Ovary (tissue), 9 donors: Measurements from ENCODE around the gene TTLL12. TPM values are rescaled to one million over a fixed set of nuclear protein-coding genes. Genes with fewer than 3 reads are reported as not detected.

Experiments
- DNase-seq, 5 donors: peaks; one replicate each; pipeline ENCODE4 v3.0.0-alpha.2; 2019 to 2020
- H3K27ac ChIP-seq, 2 donors: fragments of 200-600 bp; one replicate each; pipeline versions ENCODE4 v1.5.1 to v1.8.0; 2019 to 2022
- H3K27me3 ChIP-seq: fragments of 200-600 bp; one replicate; pipeline ENCODE4 v1.8.0; 2022
- H3K36me3 ChIP-seq: fragments of 200-600 bp; sonication (generic); one replicate; pipeline ENCODE4 v1.5.1; 2019
- H3K4me1 ChIP-seq: one replicate; pipeline ENCODE4 v1.8.1; 2013; ENCODE audit warnings: mild to moderate bottlenecking, moderate library complexity; ENCODE audit not compliant: insufficient read depth
- H3K4me3 ChIP-seq: fragments of 200-600 bp; sonication (generic); one replicate; pipeline ENCODE4 v1.5.1; 2017
- H3K9me3 ChIP-seq, 2 donors: fragments of 200-600 bp in 1 of 2; sonication (generic) in 1 of 2; one replicate each; pipeline versions ENCODE4 v1.5.1 to v1.8.1; 2013 to 2019; ENCODE audit warnings: mild to moderate bottlenecking in 1 of 2, moderate library complexity in 1 of 2
- EP300 ChIP-seq: sonication (generic); formaldehyde crosslinking; IDR thresholded peaks from one replicate; pipeline ENCODE4 v1.6.1; 2017; ENCODE audit warnings: antibody characterized with exemption
- POLR2A ChIP-seq: fragments of 450-650 bp; IDR thresholded peaks from one replicate; pipeline ENCODE4 v1.6.1; 2017; ENCODE audit warnings: antibody characterized with exemption, mild to moderate bottlenecking, moderate library complexity
- WGBS, 3 donors: extraction: QIAGEN DNeasy Blood & Tissue Kit in 1 of 3; methylation state at CpG; one replicate each; pipeline versions ENCODE4 v1.1.5 to v1.1.7; 2013 to 2017; 5-methylcytosine and 5-hydroxymethylcytosine counted together
- intact Hi-C, 4 donors: fragments of 100-400 bp; cut with DNase I; formaldehyde crosslinking; loops; one replicate each; pipeline versions ENCODE4 v1.11.0 to v1.15.1; 2022 to 2023
- polyA plus RNA-seq, 2 donors: library from polyadenylated mRNA; stranded (reverse); fragments of 200-250 nt in 1 of 2; fragments of 350-450 nt in 1 of 2; fragmentation: Illumina TruSeq in 1 of 2; extraction: RNeasy Lipid Tissue Mini Kit (QIAGEN cat#74804) in 1 of 2; gene quantifications; one replicate each; pipeline ENCODE4 v1.2.3, GENCODE V29; 2013 to 2014
- total RNA-seq, 7 donors: library from RNA; depleted of rRNA in 2 of 7; stranded (reverse); fragments of >200 nt in 2 of 7; fragmentation: NEBNext Ultra II Directional in 3 of 7; extraction: Animal tissue kit (Norgen Biotek cat#: 25700) in 3 of 7; gene quantifications; one replicate each; pipeline versions ENCODE4 v1.1.0 to v1.2.4, GENCODE V29; 2016 to 2023
- TF ChIP-seq, protein P1 (sequence below), 3 donors: fragments of 450-650 bp in 2 of 3; fragments of 200-600 bp in 1 of 3; IDR thresholded peaks; one replicate each; pipeline versions ENCODE4 v1.5.1 to v1.8.0; 2016 to 2022; ENCODE audit warnings: antibody characterized with exemption in 3 of 3, mild to moderate bottlenecking in 1 of 3
- donor health status: DM: no; HTN: no; CAD: no; lungs with moderate emphysema.
- donor health status: DM: no; HTN: no; CAD: no.
- donor health status: Bipolar disorder and iron deficiency.
- donor health status: DM: yes; HTN: yes; CAD: no.
- donor health status: DM: no; HTN: no; CAD: no.
- donor health status: DM: yes; HTN: yes; CAD: no.

The TTLL12 gene
- total and polyA plus RNA-seq, 9 donors, result 5.8 to 68.4 (median 41.1) TPM

DNA sequence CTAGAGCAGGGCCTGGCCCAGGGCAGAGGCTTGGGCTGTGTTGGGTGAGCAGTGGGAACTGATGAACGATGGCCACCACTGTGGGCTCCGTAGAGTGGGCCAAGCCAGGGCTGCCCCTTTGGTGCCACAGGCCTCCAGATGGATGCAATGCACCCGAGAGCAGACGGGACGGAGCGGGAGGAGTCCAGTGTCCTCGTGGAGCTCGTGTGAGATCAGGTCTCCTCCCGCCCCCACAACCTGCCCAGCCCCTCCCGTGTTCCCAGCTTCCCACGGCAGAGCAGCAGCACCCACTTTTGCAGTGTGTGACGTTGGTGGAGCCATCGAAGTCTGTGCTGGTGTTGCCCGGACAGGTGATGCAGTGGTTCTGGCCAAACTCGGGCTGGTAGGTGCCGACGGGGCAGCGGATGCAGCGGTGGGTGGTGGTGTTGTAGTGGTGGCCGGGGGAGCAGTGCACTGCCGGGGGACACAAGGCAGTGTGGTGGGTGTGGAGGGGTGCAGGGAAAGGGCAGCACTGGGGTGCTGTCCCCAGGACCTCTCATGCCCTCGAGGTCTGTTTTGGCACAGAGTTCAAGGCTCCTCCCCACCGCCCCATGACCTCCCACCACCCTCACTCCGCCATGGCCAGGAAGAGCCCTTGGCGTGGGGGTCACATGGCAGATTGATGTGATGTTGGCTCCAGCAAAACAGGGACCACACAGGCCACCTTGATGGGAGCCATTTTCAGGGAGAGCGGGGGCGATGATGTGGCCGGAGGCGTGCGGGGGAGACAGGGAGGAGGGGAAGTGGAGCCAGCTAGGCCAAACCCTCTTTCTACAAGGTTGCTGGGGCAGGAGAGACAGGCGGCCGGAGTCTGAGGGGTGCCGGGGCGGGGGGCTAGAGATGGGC, 23.9 kb upstream of the TTLL12 start:
- Histone ChIP-seq H3K4me3 (no peak overlapping the region), H3K9me3 (no peaks in the 10 kb centered on the region), H3K27me3 (no peaks in the 10 kb centered on the region), H3K36me3 (no peaks in the 10 kb centered on the region), H3K4me1 (no peaks in the 10 kb centered on the region), H3K27ac (no peak overlapping the region)
- DNase-seq, result peak in 1 of 5 donors; percentile 20
- TF ChIP-seq POLR2A, result no peak
- TF ChIP-seq, protein P1, sequence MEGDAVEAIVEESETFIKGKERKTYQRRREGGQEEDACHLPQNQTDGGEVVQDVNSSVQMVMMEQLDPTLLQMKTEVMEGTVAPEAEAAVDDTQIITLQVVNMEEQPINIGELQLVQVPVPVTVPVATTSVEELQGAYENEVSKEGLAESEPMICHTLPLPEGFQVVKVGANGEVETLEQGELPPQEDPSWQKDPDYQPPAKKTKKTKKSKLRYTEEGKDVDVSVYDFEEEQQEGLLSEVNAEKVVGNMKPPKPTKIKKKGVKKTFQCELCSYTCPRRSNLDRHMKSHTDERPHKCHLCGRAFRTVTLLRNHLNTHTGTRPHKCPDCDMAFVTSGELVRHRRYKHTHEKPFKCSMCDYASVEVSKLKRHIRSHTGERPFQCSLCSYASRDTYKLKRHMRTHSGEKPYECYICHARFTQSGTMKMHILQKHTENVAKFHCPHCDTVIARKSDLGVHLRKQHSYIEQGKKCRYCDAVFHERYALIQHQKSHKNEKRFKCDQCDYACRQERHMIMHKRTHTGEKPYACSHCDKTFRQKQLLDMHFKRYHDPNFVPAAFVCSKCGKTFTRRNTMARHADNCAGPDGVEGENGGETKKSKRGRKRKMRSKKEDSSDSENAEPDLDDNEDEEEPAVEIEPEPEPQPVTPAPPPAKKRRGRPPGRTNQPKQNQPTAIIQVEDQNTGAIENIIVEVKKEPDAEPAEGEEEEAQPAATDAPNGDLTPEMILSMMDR (IDR thresholded peaks at IDR 0.05), result no peak
- TF ChIP-seq EP300, result no peak
- WGBS, 3 donors, result 83 to 88% (median 85%) methylated on average over 30 to 34 of the region's 34 CpGs
- intact Hi-C loops, result no loop called here

GRCh38 chr22:43209971-43210370, 23.0 kb upstream of the TTLL12 start:
- 84 to 87% (median 86%) methylated on average over 22 of the region's 22 CpGs for WGBS, 3 donors
- no peaks in the 10 kb centered on the region for H3K4me1 ChIP-seq
- TF ChIP-seq EP300 (no peak), POLR2A (no peak)
- TF ChIP-seq, protein P1 (IDR thresholded peaks at IDR 0.05), result no peak
- no peak overlapping the region for H3K27ac ChIP-seq
- intact Hi-C loops, result no loop called here
- H3K9me3 ChIP-seq, result no peaks in the 10 kb centered on the region
- no peak overlapping the region for H3K4me3 ChIP-seq
- H3K36me3 ChIP-seq, result no peaks in the 10 kb centered on the region
- H3K27me3 ChIP-seq, result no peaks in the 10 kb centered on the region
- peak in 1 of 5 donors; percentile 28 for DNase-seq

DNA sequence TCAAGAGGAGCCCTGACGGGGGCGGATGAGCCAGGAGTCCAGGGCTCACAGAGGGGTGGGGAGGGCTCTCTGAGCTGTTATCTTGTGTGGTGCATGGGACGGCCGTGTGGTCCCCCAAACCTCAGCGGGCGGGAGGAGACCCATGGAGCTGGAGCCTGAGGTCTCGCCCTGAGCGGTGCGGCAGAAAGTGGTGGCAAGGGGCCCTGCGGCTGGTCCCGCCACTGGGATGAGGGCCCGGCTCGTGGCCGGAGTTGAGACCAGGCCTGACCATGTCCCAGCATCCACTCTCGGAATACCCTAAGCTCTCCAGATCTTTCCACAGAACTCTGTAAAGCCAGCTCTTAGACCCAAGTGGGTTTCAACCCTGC, 22.6 kb upstream of the TTLL12 start:
- 86 to 91% (median 87%) methylated on average over 15 of the region's 15 CpGs for WGBS, 3 donors

GRCh38 chr22:43208703-43209522, 22.0 kb upstream of the TTLL12 start:
- intact Hi-C loops, result no loop called here
- Histone ChIP-seq H3K27ac (no peak overlapping the region), H3K4me3 (no peak overlapping the region), H3K9me3 (no peaks in the 10 kb centered on the region), H3K4me1 (no peaks in the 10 kb centered on the region), H3K27me3 (no peaks in the 10 kb centered on the region), H3K36me3 (no peaks in the 10 kb centered on the region)
- 86 to 90% (median 89%) methylated on average over 26 of the region's 26 CpGs for WGBS, 3 donors
- DNase-seq, result peak in 1 of 5 donors; percentile 14
- TF ChIP-seq, protein P1 (IDR thresholded peaks at IDR 0.05), result no peak
- no peak for TF ChIP-seq POLR2A
- no peak for TF ChIP-seq EP300

More for the DNA sequence above, 22.6 kb upstream of the TTLL12 start:
- Histone ChIP-seq H3K4me1 (no peaks in the 10 kb centered on the region), H3K4me3 (no peak overlapping the region), H3K9me3 (no peaks in the 10 kb centered on the region), H3K36me3 (no peaks in the 10 kb centered on the region), H3K27ac (no peak overlapping the region), H3K27me3 (no peaks in the 10 kb centered on the region)
- DNase-seq, result peak in 1 of 5 donors; percentile 18
- intact Hi-C loops, result no loop called here
- no peak for TF ChIP-seq POLR2A
- TF ChIP-seq, protein P1 (IDR thresholded peaks at IDR 0.05), result no peak
- TF ChIP-seq EP300, result no peak
